GM12892 (cell line): ENCODE results near the gene DNMT1.

ENCODE experiments used
- POLR2A ChIP-seq: IDR thresholded peaks from 2 replicates; pipeline ENCODE4 v1.6.1; 2011; ENCODE audit warnings: low read depth, low read length, control low read depth
- POLR2AphosphoS5 ChIP-seq: IDR thresholded peaks from 2 replicates; pipeline ENCODE4 v1.6.1; 2011; ENCODE audit warnings: low read depth, low read length, control low read depth
- TAF1 ChIP-seq: IDR thresholded peaks from 2 replicates; pipeline ENCODE4 v1.6.1; 2011; ENCODE audit warnings: low read depth, mild to moderate bottlenecking, control low read depth, low read length, borderline replicate concordance

- TF ChIP-seq POLR2AphosphoS5 (no peak), TAF1 (0 out of 2 replicates have a peak, but pooled peaks have one; percentile 30), POLR2A (no peak)
Observed at GRCh38 chr19:10219678-10220077, 24.9 kb upstream of the DNMT1 start.
